GM10266 (cell line): ENCODE results near the gene GYS2.

ENCODE experiments used
- DNase-seq: peaks from one replicate; pipeline ENCODE4 v3.0.0; 2012; ENCODE audit errors: extremely low spot score
- TF ChIP-seq, protein P1 (sequence below): IDR thresholded peaks from 2 replicates; pipeline ENCODE4 v1.5.1; 2012; ENCODE audit warnings: mild to moderate bottlenecking, low read depth; ENCODE audit not compliant: control insufficient read depth, insufficient read depth; ENCODE audit errors: missing control alignments

GYS2 gene

GRCh38 chr12:21643758-21644157 lies 39.1 kb upstream of the GYS2 start:
- TF ChIP-seq, protein P1, sequence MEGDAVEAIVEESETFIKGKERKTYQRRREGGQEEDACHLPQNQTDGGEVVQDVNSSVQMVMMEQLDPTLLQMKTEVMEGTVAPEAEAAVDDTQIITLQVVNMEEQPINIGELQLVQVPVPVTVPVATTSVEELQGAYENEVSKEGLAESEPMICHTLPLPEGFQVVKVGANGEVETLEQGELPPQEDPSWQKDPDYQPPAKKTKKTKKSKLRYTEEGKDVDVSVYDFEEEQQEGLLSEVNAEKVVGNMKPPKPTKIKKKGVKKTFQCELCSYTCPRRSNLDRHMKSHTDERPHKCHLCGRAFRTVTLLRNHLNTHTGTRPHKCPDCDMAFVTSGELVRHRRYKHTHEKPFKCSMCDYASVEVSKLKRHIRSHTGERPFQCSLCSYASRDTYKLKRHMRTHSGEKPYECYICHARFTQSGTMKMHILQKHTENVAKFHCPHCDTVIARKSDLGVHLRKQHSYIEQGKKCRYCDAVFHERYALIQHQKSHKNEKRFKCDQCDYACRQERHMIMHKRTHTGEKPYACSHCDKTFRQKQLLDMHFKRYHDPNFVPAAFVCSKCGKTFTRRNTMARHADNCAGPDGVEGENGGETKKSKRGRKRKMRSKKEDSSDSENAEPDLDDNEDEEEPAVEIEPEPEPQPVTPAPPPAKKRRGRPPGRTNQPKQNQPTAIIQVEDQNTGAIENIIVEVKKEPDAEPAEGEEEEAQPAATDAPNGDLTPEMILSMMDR, result no peak

DNA sequence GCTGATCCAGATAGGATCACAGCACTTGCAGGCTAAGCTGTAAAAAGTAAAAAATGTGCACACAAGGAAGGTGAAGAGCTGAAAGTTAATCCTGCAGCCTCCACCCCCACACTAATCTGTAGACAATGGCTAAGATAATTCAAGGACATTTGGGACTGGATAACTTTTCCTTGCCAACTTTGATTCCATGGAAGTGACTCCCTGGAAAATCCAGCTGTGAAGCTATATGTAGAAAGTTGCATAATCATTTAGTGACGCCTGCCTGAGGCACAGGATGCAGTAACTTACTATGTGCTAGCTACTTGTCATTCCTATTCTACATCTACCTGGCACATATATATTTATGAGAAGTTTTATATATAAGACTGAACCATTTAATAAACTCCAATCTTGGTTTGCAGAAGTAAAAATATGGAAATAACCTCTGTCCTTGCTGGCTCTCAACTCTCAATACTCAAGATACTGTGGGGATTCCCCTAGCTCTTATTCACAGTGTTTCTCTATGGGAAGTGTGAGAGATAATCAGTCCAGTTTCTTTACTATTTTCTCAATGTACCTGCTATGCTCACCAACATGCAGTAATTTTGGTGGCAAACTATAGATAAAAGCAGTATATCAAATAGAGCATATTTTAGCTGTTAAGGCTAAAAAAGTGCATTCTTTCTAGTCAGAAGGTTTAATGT lies 38.2 kb upstream of the GYS2 start:
- DNase-seq, result no peak
- TF ChIP-seq, protein P1, result no peak

More at GRCh38 chr12:21643758-21644157, 39.1 kb upstream of the GYS2 start:
- no peak for DNase-seq

GRCh38 chr12:21638054-21638891 lies 33.6 kb upstream of the GYS2 start:
- no peak for DNase-seq

DNA sequence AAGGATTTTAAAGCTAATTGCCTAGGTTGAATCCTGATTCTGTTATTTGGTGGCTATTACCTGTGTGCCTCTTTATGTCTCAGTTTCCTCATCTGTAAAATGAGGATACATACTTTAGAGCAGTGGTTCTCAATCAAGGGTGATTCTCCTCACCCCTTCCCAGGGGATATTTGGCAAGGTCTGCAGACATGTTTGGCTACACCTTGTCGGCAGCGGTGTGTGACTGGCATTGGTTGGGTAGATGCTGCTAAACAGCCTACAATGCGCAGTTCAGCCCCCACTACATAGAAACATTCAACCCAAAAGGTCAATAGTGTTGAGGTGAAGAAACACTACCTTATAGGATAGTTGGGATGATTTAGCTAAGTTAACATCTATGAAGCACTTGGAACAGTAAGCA lies 29.6 kb upstream of the GYS2 start:
- DNase-seq, result no peak
- TF ChIP-seq, protein P1, result no peak

More at GRCh38 chr12:21638054-21638891, 33.6 kb upstream of the GYS2 start:
- TF ChIP-seq, protein P1, result no peak

DNA sequence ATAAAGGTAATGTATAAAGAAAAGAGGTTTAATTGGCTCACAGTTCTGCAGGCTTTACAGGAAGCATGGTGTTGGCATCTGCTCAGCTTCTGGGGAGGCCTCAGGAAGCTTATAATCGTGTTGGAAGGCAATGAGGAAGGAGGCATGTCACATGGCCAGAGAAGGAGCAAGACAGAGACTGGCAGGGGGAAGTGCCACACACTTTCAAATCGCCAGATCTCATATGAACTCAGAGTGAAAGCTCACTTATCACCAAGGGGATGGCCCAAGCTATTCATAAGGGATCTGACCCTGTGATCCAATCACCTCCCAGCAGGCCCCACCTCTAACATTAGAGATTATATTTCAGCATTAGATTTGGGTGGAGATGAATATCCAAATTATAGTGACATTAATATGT lies 26.7 kb upstream of the GYS2 start:
- no peak for DNase-seq
- TF ChIP-seq, protein P1, result no peak

- DNase-seq, result no peak
- TF ChIP-seq, protein P1, result no peak
Observed at GRCh38 chr12:21627924-21628323, 23.3 kb upstream of the GYS2 start.

- TF ChIP-seq, protein P1, result no peak
- no peak for DNase-seq
Observed at GRCh38 chr12:21618566-21618965, 13.9 kb upstream of the GYS2 start.
